GM19023 (cell line): ENCODE data around the gene CNTN1.

Source experiments
- ATAC-seq: cut with Tn5 transposase; IDR thresholded peaks from one replicate; pipeline ENCODE4 v1.9.1; 2021; ENCODE audit warnings: mild to moderate bottlenecking, moderate library complexity; ENCODE audit not compliant: unreplicated experiment

Gene CNTN1

DNA sequence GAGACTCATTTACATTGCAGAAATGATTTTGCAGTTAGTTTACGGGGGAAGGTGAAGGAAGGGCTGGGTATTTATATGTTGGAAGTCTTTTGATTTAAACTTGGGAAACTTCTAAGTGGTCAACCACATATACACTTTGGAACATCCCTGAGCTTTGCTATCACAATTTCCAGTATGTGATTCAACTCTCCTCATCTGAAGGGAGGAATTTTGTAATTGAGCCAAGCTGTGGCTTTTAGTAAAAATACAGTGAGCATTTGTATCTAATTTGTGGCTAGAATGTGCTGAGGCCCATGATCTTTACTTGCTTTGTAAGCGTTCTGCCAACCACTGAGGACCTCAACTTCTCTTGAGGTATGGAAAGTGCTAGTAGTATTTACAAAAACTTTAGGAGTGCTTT is 260.8 kb downstream of the CNTN1 start:
- ATAC-seq: no peak

DNA sequence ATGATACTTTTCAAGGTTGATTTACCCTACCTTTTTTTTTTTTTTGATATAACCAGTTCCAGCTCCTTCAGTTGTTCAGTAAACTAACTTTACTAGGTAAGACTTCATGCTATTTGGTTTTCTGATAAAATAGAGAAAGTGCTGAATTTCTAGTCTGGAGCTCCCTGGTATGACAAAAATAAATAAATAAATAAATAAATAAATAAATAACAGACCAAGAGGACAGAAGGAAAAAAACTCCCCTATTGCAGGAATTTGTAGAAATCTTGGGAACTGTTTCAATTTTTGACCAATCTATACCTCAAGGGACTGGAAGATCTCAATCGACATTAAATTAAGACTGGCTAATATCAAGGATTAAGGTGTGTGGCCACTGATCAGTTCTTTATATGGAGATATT is 265.2 kb downstream of the CNTN1 start:
- no peak for ATAC-seq

DNA sequence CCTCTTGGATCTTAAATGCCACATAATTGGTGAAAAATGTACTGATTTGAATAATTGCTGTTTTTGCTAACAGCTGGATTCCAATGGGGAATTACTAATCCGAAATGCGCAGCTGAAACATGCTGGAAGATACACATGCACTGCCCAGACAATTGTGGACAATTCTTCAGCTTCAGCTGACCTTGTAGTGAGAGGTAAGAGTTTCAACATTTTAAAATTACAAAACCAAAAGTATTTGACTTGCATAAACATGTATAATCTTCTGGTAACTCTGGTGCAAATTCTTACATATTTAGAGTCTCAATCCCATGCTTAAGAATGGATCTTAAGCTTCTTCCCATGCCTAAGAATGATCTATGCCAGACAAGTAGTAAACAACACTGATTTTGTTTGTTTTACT is 266.8 kb downstream of the CNTN1 start:
- no peak for ATAC-seq

DNA sequence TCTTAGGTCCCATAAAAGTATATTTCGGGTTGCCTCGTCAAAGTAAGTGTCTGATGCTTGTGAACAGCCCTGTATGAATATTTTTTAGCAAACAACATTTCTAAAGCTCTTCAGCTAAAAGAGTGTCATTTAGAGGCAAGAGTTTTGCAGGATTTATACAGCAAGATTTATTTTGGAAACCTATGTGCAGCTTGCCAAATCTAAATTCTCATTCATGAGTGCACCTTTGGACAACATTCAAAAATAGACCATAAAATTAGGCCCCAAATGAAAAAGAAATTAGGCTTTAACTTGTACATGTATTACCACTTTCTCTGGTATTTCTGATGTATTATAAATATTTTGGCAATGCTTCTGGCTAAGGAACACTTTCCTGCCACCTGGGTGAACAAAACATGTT is 271.5 kb downstream of the CNTN1 start:
- ATAC-seq: no peak

DNA sequence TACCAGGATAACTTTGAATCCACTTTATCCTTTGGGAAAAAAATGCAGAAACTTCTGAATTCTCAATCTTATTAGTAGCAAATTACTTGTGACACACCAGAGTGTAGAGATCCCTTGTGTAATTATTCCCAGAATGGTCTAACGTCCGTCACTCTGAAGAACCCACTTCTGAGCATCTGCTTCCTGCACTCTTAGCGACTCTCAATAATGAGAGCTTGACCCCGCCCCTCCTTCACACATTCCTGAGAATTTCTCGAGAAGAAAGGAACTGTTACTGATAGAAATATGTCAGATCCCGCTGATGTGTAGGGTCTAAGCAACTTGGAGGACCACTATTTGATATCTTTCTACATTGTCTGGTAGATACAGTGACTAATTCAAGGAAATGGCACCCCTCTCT is 277.6 kb downstream of the CNTN1 start:
- ATAC-seq: no peak

DNA sequence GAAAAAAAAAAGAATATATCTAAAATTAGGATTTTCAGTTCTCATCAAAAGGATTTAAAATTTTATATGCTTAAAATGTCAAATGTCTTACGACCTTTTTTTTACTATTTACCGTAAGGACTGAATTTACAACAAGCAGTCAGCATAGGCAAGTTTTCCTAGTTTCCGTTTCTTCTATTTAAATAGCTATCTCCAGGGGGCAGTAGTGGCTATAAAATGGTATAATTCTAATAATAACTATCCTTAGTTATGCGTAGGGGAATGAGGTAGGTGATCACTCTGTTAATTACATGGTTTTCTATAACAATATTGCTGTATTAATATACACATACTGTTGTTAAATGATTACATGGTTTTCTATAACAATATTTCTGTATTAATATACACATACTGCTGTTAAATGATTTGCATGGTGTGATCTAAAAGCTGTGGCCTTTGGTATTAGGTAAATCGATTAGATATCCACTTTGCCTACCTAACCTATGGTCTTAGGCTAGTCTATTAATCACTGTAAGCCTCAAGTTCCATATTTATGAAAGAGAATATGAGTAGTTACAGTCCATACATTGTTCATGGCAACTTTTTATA is 278.2 kb downstream of the CNTN1 start:
- no peak for ATAC-seq

DNA sequence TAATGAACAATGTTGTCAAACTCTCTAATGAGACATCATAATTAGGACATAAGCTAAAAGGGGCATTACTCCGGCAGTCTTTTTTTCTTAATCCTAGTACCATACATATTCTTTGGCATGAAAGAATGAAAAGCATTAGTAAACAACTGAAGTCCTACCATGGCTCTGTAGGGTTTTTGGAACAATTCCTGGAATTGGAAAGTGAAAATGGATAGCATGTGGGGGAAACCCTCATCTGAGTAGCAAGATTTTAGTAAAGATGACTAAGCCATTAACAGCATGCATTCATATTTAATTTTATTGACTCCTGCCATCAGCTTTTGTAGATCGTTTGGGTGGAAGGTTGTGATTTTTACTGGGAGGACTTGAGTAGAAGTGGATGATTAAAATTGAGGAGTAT is 279.7 kb downstream of the CNTN1 start:
- no peak for ATAC-seq

DNA sequence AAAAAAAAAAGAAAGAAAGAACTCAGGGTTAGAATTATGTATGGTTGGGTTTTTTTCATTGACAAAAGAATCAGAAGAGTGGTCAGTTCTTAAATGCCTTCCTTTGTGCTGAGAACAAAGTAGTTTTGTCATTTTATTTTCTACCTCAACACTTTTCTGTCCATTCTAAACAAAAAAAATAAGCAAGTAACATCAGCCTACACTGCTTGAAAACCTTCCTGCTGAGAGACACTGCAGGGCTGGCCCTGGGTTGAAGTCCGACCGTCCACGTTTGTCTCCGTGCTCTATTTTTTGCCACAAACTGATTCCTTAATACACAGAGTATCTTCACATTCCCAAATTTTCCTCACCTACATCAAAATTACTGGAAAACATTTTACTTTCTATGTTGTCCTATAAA is 284.3 kb downstream of the CNTN1 start:
- ATAC-seq: no peak

DNA sequence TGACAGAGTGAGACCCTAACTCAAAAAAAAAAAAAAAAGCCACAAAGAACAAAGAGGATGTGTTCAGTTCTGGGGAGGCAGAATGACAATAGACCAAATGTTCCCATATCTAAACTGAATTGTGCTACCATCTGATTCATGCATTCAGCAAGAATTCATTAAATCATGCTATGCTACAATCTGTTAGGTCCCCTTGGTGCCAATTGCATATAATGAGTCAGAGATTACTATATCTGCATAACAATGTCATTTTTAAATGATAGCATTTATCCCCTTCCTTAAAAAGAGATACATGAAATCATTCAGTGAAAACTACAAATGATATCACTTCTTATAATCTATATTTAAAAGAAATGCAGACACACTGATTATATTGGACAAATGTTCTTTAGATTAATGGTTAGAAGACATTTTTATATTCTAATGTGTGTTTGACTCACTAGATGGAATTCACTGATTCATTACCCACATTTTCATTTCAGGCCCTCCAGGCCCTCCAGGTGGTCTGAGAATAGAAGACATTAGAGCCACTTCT is 288.3 kb downstream of the CNTN1 start:
- no peak for ATAC-seq

DNA sequence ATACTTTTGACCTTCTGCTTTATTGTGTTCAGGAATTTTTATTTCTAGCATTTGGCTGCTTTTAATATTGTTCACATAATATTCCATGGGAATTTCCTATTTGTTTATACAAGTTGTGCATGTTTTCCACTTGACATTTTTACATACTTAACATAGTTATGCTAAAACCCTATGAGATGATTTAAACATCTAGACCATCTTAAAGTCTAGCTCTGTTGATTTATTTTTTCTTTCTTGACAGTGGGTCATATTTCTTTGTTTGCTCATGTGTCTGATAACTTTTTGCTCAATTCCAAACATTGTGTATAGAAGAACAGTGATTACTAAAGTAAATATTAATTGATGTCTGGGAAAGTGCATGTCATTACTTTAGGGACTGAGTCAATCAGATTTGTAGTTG is 293.8 kb downstream of the CNTN1 start:
- no peak for ATAC-seq

DNA sequence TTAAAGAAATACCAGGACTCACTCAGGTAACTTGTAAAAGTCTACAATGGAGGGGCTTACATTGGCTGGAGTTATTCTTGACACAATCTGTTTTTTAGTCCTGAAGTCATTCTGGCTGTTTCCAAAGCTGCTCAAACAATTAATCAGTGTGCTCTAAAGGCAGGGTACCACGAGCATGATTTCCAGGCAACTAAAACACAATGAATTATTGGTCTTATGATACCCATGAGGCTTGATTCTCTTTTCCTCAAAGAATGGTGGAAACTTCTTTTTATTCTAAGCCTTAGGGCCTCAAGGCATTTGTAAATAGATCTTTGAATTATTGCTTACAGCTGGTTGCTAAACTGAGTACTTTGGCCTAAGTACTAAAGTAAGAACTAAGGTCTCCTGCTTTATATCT is 296.1 kb downstream of the CNTN1 start:
- no peak for ATAC-seq

DNA sequence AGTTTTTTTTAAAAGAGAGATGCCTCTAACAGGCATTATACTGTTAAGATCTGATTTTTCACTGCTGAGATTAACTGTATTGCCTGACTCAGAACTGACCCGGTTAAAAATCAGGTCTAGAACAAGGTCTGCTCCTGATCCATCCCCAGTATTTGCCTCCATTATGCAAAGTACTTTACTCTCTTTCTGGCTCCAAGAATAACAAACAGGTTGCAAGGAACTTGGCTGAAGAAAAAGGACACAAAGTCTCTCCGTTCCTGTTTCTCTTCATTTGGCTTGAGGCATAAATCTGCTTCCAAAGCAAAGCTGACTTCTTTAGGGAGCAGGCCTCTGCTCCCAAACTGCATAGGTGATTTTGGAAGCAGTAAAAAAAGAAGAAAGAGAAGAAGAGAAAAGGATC is 296.6 kb downstream of the CNTN1 start:
- ATAC-seq: no peak

DNA sequence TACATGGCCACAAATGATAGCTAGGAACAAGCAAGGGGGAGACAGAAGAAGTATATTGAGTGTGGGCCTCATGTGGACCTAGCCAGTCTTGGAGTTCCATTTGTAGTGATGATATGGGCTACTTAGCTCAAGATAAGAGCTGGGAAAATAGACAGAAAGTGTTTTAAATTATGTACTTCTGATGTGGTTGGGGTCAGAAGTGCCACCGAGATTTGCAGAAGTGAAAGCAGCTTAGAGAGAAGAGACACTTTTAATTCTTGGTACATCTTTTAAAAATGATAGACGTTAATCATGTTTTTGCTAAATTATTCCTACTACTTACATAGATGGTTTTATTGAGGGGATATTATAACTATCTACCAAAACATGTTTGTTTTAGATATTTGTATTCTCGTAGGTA is 297.5 kb downstream of the CNTN1 start:
- ATAC-seq: no peak

DNA sequence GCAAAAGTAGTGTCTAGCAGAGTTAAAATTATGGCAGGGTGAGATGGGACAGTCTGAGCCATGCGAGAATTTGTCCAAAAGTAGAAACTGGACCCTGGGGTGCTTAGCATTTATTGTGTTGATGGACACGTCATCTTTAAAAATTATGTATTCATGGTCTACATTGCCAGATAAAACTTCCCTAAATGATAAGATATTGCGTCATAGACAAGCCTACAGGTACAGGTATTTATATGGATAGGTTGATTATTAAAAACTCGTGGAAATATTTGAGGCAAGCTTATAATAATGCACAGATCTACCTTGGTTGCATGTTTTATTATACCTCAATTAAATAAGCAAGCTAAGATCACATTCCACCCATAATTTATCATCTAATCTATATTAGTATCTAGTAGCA is 299.9 kb downstream of the CNTN1 start:
- ATAC-seq: no peak

DNA sequence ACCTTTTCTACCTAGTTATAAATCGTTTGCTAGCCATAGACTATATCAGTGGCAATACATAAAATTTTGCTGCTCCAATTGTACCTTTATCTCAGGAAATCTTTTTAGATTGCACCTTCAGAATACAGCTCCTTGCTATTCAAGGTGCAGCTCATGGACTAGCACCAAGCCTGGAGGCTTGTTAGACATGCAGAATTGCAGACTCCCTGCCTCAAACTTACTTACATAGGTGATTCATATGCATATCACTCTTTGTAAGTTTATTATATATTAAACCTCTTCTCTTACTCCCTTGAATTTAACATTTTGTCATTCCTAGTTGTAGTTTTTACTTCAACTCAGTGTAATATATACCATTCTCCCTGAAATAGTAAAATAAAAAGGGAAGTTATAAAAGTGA is 300.4 kb downstream of the CNTN1 start:
- no peak for ATAC-seq

DNA sequence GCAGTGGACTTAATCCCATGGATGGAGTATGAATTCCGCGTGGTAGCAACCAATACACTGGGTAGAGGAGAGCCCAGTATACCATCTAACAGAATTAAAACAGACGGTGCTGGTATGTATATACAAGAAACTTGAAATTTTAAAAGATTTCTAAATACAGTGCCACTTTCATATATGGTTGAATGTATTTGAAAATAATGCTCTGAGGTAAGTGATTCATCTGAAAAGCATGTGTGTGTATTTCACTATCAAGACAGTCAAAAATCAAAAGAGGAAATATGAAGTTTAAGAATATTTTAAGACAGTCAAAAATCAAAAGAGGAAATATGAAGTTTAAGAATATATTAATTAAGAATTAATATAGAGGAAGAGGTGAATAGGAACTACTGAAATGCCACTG is 300.9 kb downstream of the CNTN1 start:
- no peak for ATAC-seq

DNA sequence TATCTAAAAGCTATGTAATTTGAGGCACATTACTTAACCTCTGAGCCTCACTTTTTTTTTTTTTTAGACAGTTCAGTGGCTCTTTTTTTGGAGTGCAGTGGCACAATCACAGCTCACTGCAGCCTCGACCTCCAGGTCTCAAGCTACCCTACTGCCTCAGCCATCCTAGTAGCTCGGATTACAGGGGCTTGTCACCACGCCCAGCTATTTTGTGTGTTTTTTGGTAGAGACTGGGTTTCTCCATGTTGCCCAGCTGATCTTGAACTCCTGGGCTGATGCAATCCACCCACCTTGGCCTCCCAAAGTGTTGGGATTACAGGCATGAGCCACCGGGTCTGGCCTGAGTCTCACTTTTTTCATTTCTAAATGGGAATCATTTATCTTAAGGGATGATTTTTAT is 303.9 kb downstream of the CNTN1 start:
- no peak for ATAC-seq

DNA sequence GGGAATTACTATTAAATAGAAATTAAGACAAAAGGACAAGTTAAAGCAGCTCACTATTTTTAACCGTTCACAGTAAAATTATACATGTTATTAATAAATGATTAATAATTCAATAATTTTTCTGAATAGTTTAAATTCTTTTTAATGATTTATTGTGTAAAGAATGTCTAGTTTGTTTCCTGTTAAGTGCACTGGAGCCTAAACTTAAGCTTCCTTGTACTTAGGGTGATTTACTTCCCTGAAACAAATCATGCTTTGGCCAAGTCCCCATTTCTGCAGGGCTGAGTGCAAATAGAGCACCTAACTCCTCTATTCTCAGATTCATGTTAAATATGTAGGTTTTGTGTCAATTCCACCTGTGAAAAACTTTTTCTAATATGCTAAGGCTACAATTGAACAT is 307.0 kb downstream of the CNTN1 start:
- no peak for ATAC-seq

DNA sequence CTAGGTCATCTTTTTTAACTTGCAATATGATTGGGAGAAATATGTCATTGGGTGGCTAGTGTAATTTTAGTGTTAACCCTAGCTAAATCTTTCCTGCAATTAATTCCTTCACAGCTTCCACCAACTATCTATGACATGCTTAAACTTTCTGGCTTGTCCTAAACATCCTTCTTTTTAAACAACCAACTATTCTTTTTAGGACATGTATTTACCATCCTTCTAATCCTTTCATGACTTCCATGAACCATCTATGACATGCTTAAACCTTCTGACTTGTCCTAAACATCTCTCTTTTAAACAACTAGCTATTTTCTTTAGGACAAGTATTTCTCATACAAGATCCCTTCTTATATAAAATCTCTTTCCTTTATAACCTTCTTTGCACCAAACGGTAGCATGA is 316.2 kb downstream of the CNTN1 start:
- no peak for ATAC-seq

DNA sequence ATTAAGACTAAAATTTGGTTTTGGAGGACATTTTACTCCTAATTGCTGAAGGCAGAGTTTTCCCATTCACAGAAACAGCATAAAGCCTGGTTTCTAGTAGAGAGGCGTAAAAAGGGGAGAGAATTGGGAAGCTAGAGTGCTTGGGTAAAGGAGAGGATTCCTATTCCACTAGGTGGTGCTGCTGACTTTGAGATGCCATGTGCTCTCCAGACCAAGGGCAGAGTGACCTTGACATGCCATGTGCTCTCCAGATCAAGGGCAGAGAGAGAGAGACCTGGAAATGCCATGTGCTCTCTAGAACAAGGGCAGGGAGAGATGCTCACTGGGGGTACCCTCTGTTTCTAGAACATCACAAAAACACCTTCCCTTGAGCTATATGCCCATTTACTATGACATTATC is 319.7 kb downstream of the CNTN1 start:
- ATAC-seq: no peak

DNA sequence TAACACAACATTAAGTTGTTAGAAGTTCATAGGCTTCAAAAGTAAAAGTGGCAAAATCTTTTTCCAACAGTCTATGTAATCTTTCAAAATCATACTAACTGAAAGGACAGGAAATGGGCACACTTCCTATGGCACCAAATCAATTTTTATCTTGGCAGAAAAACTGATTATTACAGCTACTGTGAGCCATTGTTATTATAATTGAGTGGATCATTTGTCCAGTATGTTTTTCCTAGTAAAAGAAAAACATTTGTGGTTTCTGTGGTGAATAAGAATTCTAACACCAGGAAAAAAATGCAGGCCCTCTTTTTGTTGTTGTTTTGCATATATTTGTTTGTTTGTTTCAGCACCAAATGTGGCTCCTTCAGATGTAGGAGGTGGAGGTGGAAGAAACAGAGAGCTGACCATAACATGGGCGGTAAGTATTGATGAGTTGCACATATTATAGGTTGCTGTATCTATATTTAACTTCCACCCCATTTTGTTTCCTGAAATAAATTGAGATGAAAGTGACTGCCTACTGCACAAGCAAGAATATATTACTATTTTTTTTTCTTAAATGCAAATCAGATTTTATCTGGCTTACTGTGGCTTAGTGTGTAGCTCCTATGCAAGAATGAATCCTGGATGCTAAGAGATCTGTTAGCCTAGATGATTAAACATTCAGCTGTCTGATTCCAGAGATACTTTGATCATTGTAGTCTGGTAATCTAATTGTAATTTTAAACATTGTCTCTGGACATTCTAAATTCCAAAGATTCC is 321.8 kb downstream of the CNTN1 start:
- no peak for ATAC-seq

DNA sequence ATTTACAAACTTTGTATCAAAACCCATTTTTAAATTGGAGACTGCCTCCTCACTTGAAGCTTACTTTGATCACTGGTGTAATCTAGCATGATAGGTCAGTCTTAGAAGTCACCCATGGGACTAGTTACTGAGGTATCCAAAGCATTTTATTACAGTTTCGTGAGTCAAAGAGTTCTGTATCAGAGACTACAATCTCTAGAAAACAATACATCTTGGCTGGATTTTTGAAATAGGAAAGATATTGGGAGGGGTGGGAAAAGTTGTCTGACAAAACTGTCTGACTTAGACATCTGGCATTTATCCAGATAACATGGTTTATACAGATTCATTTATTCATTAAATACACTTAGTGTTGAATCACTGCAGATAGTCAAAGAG is 322.4 kb downstream of the CNTN1 start:
- no peak for ATAC-seq

DNA sequence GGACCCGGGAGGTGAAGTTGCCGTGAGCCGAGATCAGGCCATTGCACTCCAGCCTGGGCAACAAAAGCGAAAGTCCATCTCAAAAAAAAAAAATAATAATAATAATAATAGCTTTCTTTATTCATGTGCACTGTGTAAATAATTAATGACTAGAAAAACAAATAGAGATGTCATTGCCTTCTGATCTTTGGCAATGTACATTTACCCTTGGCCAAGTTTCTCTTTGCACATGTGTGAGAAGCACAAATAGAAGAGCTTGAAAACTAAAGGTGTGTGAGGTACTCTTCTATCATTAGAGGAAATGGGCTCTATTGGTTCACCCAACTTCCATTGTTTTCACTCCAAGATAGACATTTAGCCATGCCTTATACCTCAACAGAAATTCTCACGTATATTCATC is 325.8 kb downstream of the CNTN1 start:
- ATAC-seq: no peak
